Raji (cell line): Measurements from ENCODE around the gene MYOCD.

Source experiments
- POLR2A ChIP-seq: IDR thresholded peaks from 2 replicates; pipeline ENCODE4 v1.6.1; 2011; ENCODE audit warnings: low read depth, low read length, control low read depth; ENCODE audit not compliant: insufficient read depth

The MYOCD gene

GRCh38 chr17:12744786-12745185 is 79.1 kb downstream of the MYOCD start:
- TF ChIP-seq POLR2A = no peak

GRCh38 chr17:12745486-12745885 is 79.8 kb downstream of the MYOCD start:
- TF ChIP-seq POLR2A = no peak

DNA sequence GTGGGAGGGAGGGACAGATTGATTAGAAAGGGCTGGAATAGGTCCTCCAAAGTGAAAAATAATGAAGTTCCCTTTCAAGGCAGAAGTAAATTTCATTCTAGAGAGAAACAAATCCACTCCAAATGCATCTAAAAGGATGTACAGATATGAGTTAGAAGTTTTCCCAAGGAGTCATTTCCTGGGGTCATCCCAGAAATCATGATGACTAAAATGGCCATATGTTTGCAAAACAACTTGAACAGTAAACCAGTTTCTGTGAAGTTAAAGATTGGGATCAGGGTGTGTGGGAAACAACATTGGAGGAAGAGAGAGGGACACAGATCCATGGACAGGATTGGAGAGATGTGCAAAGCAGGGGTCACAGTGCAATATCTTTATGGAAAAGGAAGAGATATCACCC is 91.1 kb downstream of the MYOCD start:
- TF ChIP-seq POLR2A = no peak

DNA sequence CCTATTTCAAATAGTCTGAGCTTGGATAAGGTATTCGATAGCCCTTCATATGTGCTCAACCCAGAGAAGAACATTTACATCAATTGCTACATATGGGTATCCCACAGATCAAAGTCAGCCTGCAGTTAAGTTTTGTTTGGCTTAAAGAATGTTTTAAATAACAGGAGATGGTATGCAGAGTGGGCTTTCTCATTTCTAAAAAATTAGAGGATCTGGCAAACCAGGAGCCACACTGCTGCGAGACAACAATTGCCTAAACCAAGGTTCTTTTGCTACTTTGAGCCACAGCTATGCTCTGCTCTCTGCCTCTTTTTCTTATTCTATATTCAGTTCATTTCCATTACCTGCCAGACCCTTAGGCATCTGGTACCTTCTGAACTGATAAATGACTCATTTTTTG is 93.4 kb downstream of the MYOCD start:
- TF ChIP-seq POLR2A = no peak

DNA sequence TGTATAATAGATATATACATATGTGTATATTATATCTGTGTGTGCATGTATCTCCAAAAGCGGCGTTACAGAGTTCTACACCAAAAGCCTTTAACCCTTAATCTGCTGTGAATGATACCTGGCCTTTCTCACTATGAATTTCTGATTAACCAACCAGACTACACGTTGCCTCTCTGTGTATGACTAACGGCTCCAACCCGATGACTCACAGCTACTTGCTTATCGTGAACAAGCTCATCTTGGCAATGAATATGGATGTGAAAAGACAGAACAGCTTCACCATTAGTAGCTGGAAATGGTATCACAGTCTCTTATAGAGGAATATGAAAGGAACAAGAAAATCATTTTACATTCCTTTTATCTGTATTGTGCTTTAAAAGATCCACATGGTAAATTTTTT is 99.9 kb downstream of the MYOCD start:
- no peak for TF ChIP-seq POLR2A

DNA sequence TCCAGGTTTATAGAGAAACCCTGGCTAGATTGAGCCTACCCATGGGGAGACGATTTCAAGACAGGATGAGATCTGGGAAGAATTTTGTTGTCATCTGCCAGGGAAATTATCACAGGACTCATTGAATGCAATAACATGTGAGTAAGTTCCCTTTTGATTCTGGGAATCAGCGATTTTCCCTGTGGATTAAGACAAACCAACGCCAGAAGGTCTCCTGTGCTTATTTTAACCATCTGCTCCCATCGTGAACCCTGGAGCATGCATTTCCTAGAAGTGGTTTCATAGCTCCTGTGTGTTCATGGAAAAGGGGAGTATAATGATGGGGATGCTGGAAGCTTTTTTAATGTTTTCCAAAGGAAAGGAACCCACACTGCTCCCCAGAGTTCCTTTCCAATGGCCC is 102.6 kb downstream of the MYOCD start:
- no peak for TF ChIP-seq POLR2A

DNA sequence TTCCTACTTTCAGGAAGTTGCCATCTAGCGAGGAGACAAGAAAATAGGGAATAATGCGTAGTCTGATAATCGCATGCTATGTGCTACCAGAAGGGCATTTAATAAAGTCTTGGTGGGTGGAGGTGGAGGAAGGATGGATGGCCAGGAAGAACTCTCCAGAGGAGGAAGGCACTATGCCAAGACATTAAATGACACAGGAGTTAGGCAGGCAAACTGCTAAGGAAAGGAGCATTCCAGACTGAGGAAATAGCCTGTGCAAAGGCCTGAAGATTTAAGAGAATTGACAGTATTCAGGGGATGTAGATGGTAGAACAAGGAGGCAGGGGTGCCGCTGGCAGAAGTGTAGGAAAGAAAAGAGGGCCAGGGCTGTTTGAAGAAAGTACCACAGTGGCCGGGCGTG is 104.3 kb downstream of the MYOCD start:
- no peak for TF ChIP-seq POLR2A

GRCh38 chr17:12773153-12773552 is 107.5 kb downstream of the MYOCD start:
- TF ChIP-seq POLR2A = no peak

DNA sequence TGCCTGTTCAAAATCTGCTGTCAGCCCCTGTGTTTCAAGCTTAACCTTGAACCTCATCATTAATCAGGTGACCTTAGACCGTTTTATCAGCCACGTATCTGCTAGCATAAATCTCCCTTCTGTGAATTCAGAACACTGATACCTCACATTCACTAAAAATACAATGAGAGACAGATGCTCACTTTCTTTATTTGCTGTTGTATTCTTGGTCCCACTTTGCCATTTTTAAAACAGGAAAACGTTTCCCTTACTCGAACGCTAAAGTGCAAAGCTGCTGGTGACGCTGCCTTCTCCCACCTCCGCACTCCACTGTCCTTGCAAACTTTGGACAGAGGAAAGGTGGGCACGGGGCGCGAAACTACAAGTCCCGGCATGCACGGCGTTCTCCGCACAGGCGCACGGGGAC is 123.4 kb downstream of the MYOCD start:
- no peak for TF ChIP-seq POLR2A

- peak; percentile 53 for TF ChIP-seq POLR2A
Observed at GRCh38 chr17:12789481-12790248, 124.0 kb downstream of the MYOCD start, which contains the start of gene ARHGAP44. ARHGAP44 (plus strand) TSS chr17:12789498; CDS start chr17:12789839, 341 bp downstream.

DNA sequence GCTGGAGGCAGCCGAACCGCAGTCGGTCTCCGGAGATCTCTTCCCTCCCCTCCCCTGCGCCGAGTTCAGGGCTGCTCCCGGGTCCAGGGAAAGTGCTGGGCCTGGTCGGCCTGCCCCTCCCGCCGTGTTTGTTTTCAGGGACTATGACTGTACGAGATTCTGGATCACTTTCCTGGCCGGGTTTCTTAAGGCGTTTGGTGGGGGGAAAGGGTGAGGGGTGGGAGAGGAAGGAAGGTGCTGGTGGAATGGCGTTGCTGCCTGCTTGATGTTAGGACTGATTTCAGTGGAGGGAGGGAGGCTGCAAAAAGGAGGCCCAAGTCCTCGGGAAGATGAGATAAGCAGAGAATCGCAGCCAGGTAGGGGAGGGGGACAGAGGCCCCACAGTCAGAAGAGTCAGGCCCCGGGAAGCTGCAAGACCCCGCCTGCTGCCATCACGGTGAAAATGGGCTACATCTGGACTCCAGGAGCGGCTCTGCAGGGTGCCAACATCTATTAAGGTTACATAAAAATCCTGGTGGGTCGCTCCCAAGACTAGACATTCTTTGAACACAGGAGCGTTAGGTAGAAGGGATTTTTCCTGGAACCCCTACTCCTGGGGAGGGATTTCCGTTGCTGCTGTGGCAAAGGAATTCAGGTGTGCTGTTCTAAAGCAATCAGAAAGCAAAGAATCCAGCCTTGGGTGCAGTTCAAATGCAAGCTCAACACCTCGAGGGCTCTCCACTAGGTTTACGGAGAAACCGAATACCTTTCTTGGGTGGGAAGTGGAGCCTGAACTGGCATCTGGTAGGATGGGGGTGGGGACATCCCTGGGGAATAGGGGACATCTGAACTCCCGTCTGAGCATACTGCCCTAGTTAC is 124.8 kb downstream of the MYOCD start:
- TF ChIP-seq POLR2A = no peak

GRCh38 chr17:12794919-12795532 is 129.3 kb downstream of the MYOCD start:
- TF ChIP-seq POLR2A = no peak

- no peak for TF ChIP-seq POLR2A
Observed at GRCh38 chr17:12800855-12801365, 135.2 kb downstream of the MYOCD start.

DNA sequence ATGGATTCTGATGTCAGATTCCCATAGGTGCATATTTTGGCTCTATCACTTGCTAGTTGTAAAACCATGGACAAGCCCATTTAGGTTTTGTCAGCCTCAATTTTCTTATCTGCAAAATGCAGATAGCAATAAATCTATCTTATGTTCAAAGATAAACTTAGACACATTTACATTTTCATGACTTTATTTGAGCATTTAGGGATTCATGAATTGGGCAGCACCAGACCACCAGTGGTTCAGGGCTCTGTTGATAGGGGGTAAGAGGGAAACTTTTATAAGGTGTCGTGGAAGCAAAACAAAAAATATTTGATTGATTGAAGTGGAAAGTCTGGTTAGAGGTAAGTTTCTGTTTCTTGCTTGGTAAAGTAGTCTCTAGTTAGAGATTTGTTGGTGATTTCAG is 140.9 kb downstream of the MYOCD start:
- TF ChIP-seq POLR2A = no peak

- no peak for TF ChIP-seq POLR2A
Observed at GRCh38 chr17:12808723-12809122, 143.0 kb downstream of the MYOCD start.
